ENCODE results near the gene FKRP.

FKRP gene

GRCh38 chr19:46786236-46787039, 40.6 kb downstream of the FKRP start:
- H3K9ac ChIP-seq: no peak overlapping the region

GRCh38 chr19:46787040-46787330, 41.1 kb downstream of the FKRP start:
- Histone ChIP-seq H3K9ac (no peak overlapping the region), H3K4me1 (peaks cover 5% of the 10 kb centered on the region), H3K27ac (peak overlapping the region; percentile 69), H3K4me2 (ENCODE audit: low read length) (peak overlapping the region; percentile 63), H3K79me2 (no peaks in the 10 kb centered on the region), H3K9me3 (ENCODE audit: control insufficient read depth, low read length) (no peaks in the 10 kb centered on the region), H3K27me3 (ENCODE audit: control insufficient read depth, insufficient read depth, low read length) (no peaks in the 10 kb centered on the region), H2AFZ (peak overlapping the region; percentile 80), H3K36me3 (ENCODE audit: control insufficient read depth, insufficient read depth, low read length) (no peaks in the 10 kb centered on the region), H3K4me3 (ENCODE audit: low read depth, low read length) (peak overlapping the region; percentile 41)
- no peak for TF ChIP-seq CTCF (IDR thresholded peaks at IDR 0.05)

More at GRCh38 chr19:46786236-46787039, 40.6 kb downstream of the FKRP start:
- Histone ChIP-seq H3K27me3 (ENCODE audit: control insufficient read depth, insufficient read depth, low read length) (no peaks in the 10 kb centered on the region), H3K9me3 (ENCODE audit: control insufficient read depth, low read length) (no peaks in the 10 kb centered on the region), H3K4me3 (ENCODE audit: low read depth, low read length) (peak overlapping the region; percentile 41), H3K4me2 (ENCODE audit: low read length) (peak overlapping the region; percentile 63), H3K79me2 (no peaks in the 10 kb centered on the region), H2AFZ (peak overlapping the region; percentile 38), H3K36me3 (ENCODE audit: control insufficient read depth, insufficient read depth, low read length) (no peaks in the 10 kb centered on the region), H3K4me1 (peaks cover 5% of the 10 kb centered on the region), H3K27ac (peak overlapping the region; percentile 69)
- no peak for TF ChIP-seq CTCF (IDR thresholded peaks at IDR 0.05)

- H3K27ac ChIP-seq: peak overlapping the region; percentile 69
- TF ChIP-seq CTCF (IDR thresholded peaks at IDR 0.05): no peak
- H3K9me3 ChIP-seq (ENCODE audit: control insufficient read depth, low read length): no peaks in the 10 kb centered on the region
- H3K27me3 ChIP-seq (ENCODE audit: control insufficient read depth, insufficient read depth, low read length): no peaks in the 10 kb centered on the region
- no peaks in the 10 kb centered on the region for H3K36me3 ChIP-seq (ENCODE audit: control insufficient read depth, insufficient read depth, low read length)
- H3K4me1 ChIP-seq: peaks cover 5% of the 10 kb centered on the region
- no peak overlapping the region for H3K9ac ChIP-seq
- no peaks in the 10 kb centered on the region for H3K79me2 ChIP-seq
- peak overlapping the region; percentile 41 for H3K4me3 ChIP-seq (ENCODE audit: low read depth, low read length)
- peak overlapping the region; percentile 80 for H2AFZ ChIP-seq
- H3K4me2 ChIP-seq (ENCODE audit: low read length): peak overlapping the region; percentile 63
These were observed 41.7 kb downstream of the FKRP start for GRCh38 chr19:46787331-46788261.

GRCh38 chr19:46788262-46788967, 42.6 kb downstream of the FKRP start, which contains the start of gene SLC1A5:
Gene SLC1A5 (minus strand): TSS chr19:46788594. CDS start chr19:46787965, 629 bp downstream.
- Histone ChIP-seq H3K79me2 (no peaks in the 10 kb centered on the region), H2AFZ (peak within 1 kb of the TSS; percentile 80), H3K36me3 (ENCODE audit: control insufficient read depth, insufficient read depth, low read length) (no peaks in the 10 kb centered on the region), H3K9ac (no peak within 1 kb of the TSS), H3K4me3 (ENCODE audit: low read depth, low read length) (peak within 1 kb of the TSS; percentile 41), H3K4me1 (peaks cover 5% of the 10 kb centered on the region), H3K4me2 (ENCODE audit: low read length) (peak within 1 kb of the TSS; percentile 63), H3K27ac (peak within 1 kb of the TSS; percentile 15), H3K9me3 (ENCODE audit: control insufficient read depth, low read length) (no peaks in the 10 kb centered on the region), H3K27me3 (ENCODE audit: control insufficient read depth, insufficient read depth, low read length) (no peaks in the 10 kb centered on the region)
- TF ChIP-seq CTCF (IDR thresholded peaks at IDR 0.05): no peak
